Uterus (tissue), 2 donors: Measurements from ENCODE around the gene ZBTB8A.

Experiments
- CTCF ChIP-seq, 4 experiments: fragments of 200-600 bp in 2 of 4; fragments of 450-650 bp in 2 of 4; sonication (generic) in 2 of 4; IDR thresholded peaks; one replicate each; pipeline ENCODE4 v1.5.1; 2016 to 2019; ENCODE audit warnings: antibody characterized with exemption in 4 of 4, mild to moderate bottlenecking in 2 of 4, moderate library complexity in 1 of 4
- POLR2A ChIP-seq, 2 donors: fragments of 450-650 bp; IDR thresholded peaks; one replicate each; pipeline ENCODE4 v1.6.1; 2016; ENCODE audit warnings: antibody characterized with exemption in 2 of 2, mild to moderate bottlenecking in 1 of 2, moderate library complexity in 1 of 2

DNA sequence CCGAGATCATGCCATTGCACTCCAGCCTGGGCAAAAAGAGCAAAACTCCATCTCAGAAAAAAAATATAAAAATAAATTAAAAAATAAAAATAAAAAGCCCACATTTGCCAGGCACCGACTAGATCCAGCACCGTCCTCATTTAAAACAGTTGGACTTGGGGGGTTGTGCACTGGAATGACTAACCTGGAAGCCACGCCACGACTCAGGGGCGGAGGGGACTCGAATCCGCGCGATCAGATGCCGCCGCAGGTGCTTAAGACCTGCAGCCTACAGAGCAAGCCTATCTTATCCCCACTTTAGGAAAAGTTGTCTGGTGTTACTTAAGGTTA is 72.6 kb downstream of the ZBTB8A start:
- TF ChIP-seq CTCF (IDR thresholded peaks at IDR 0.05) (no peak), POLR2A (IDR thresholded peaks at IDR 0.05) (no peak)
